Brain microvascular endothelial cell (primary cell): ENCODE results near the gene FGB.

ENCODE experiments used
- DNase-seq: peaks from one replicate; pipeline ENCODE4 v3.0.0-alpha.2; 2020
- H3K27ac ChIP-seq: fragments of 250-450 bp; sonication (Bioruptor Pico); 2 replicates; pipeline ENCODE4 v1.5.1; 2020; ENCODE audit warnings: mild to moderate bottlenecking, moderate library complexity
- H3K27me3 ChIP-seq: fragments of 250-450 bp; sonication (Bioruptor Pico); replicated peaks from 2 replicates; pipeline ENCODE4 v1.5.1; 2020; ENCODE audit warnings: mild to moderate bottlenecking
- H3K36me3 ChIP-seq: fragments of 250-450 bp; sonication (Bioruptor Pico); replicated peaks from 2 replicates; pipeline ENCODE4 v1.5.1; 2020; ENCODE audit warnings: mild to moderate bottlenecking
- H3K4me3 ChIP-seq: 2 replicates; pipeline ENCODE4 v1.5.1; 2011; ENCODE audit warnings: low read depth, mild to moderate bottlenecking, control low read depth, low read length, moderate library complexity
- CTCF ChIP-seq: IDR thresholded peaks from 2 replicates; pipeline ENCODE4 v1.5.1; 2011; ENCODE audit warnings: low read depth, mild to moderate bottlenecking, moderate library complexity, low read length, control low read depth, inconsistent platforms; ENCODE audit errors: missing control alignments
- in situ Hi-C: cut with HindIII; loops from 2 replicates; pipeline ENCODE4 v1.10.0; 2017; ENCODE audit warnings: low sequenced_read_pairs, low pct_ligation_motif_present

The FGB gene

GRCh38 chr4:154612472-154613414 is 49.9 kb downstream of the FGB start, which contains the start of gene FGG:
Gene FGG (minus strand): TSS chr4:154612656. CDS start chr4:154612609, 47 bp downstream.
- no peak for TF ChIP-seq CTCF
- Histone ChIP-seq H3K27ac (no peak within 1 kb of the TSS), H3K27me3 (no peaks in the 10 kb centered on the region), H3K36me3 (no peaks in the 10 kb centered on the region), H3K4me3 (no peak within 1 kb of the TSS)
- no peak for DNase-seq
- in situ Hi-C loops, result no loop called here

GRCh38 chr4:154614306-154614705 is 51.5 kb downstream of the FGB start:
- no peak for TF ChIP-seq CTCF
- no peak for DNase-seq
- Histone ChIP-seq H3K36me3 (no peaks in the 10 kb centered on the region), H3K27me3 (no peaks in the 10 kb centered on the region), H3K4me3 (no peak overlapping the region), H3K27ac (no peak overlapping the region)
- in situ Hi-C loops, result no loop called here

- Histone ChIP-seq H3K36me3 (no peaks in the 10 kb centered on the region), H3K4me3 (no peak overlapping the region), H3K27me3 (no peaks in the 10 kb centered on the region), H3K27ac (no peak overlapping the region)
- in situ Hi-C loops, result no loop called here
- TF ChIP-seq CTCF, result no peak
- no peak for DNase-seq
Measured at GRCh38 chr4:154615211-154615610, 52.4 kb downstream of the FGB start.

GRCh38 chr4:154616287-154616686 is 53.5 kb downstream of the FGB start:
- H3K4me3 ChIP-seq, result no peak overlapping the region
- TF ChIP-seq CTCF, result no peak
- no peak for DNase-seq
- H3K36me3 ChIP-seq, result no peaks in the 10 kb centered on the region
- H3K27ac ChIP-seq, result no peak overlapping the region
- H3K27me3 ChIP-seq, result no peaks in the 10 kb centered on the region
- in situ Hi-C loops, result no loop called here

- TF ChIP-seq CTCF, result no peak
- H3K27me3 ChIP-seq, result no peaks in the 10 kb centered on the region
- DNase-seq, result no peak
- H3K4me3 ChIP-seq, result no peak overlapping the region
- H3K36me3 ChIP-seq, result no peaks in the 10 kb centered on the region
- H3K27ac ChIP-seq, result no peak overlapping the region
- in situ Hi-C loops, result no loop called here
Measured at GRCh38 chr4:154616731-154617130, 53.9 kb downstream of the FGB start.

- TF ChIP-seq CTCF, result no peak
- no peak for DNase-seq
- in situ Hi-C loops, result no loop called here
- no peak overlapping the region for H3K27ac ChIP-seq
- H3K36me3 ChIP-seq, result no peaks in the 10 kb centered on the region
- no peak overlapping the region for H3K4me3 ChIP-seq
- no peaks in the 10 kb centered on the region for H3K27me3 ChIP-seq
Measured at GRCh38 chr4:154617820-154618317, 55.1 kb downstream of the FGB start.
